BJ (cell line): ENCODE data around the gene DYRK4. TPM values are rescaled to one million over a fixed set of nuclear protein-coding genes. Genes with fewer than 3 reads are reported as not detected.

ENCODE experiments used
- CTCF ChIA-PET: fragments of 350-600 bp; formaldehyde crosslinking; extraction: SDS; loops from one replicate; lab custom pipeline; 2021; ENCODE audit warnings: antibody characterized with exemption, inconsistent platforms; lab: Yijun Ruan, JAX
- POLR2A ChIA-PET: fragments of 300-600 bp; sonication (Branson Sonifier 250); formaldehyde crosslinking; extraction: SDS; loops from one replicate; lab custom pipeline; 2021; ENCODE audit warnings: antibody characterized with exemption; lab: Charles Lee
- DNase-seq: peaks from one replicate; pipeline ENCODE4 v3.0.0-alpha.2; 2011; ENCODE audit warnings: low read depth
- H3K27me3 ChIP-seq: 2 replicates; pipeline ENCODE4 v1.6.0; 2011; ENCODE audit warnings: low read length; ENCODE audit not compliant: control insufficient read depth, insufficient read depth
- H3K36me3 ChIP-seq: 2 replicates; pipeline ENCODE4 v1.5.1; 2011; ENCODE audit warnings: low read length; ENCODE audit not compliant: control insufficient read depth, insufficient read depth
- H3K4me3 ChIP-seq: 2 replicates; pipeline ENCODE4 v1.5.1; 2011; ENCODE audit warnings: low read depth, mild to moderate bottlenecking, control low read depth, low read length
- polyA plus RNA-seq: library from polyadenylated mRNA; depleted of rRNA; stranded (reverse); fragments of >200 nt; gene quantifications from 2 replicates; pipeline ENCODE4 v1.2.3, GENCODE V29; 2011
- TF ChIP-seq, protein P1 (sequence below): IDR thresholded peaks from 2 replicates; pipeline ENCODE4 v1.5.1; 2011; ENCODE audit warnings: low read depth, mild to moderate bottlenecking, control low read depth, inconsistent platforms, low read length, moderate library complexity; ENCODE audit not compliant: insufficient read depth

The DYRK4 gene
- polyA plus RNA-seq, 1 experiment: 77.5 TPM

DNA sequence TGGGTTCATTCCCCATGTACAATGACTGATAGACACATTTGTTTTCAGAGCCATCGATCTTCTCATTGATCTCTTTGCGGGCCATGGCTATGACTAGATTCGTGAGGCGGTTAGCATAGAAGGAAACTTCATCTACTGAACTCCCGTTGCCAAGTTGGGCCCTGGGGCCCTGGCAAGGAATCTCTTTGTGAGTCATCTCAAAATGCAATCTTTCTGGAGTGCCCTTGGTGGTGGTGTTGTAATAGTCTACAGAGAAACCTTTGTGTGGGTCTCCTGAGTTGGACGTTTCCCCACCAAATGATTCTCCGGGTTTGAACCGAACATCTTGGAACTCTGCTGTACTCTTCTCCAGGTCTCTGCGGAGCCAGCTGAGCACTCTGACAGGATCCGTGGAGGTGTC lies 66.4 kb downstream of the DYRK4 start:
- Histone ChIP-seq H3K27me3 (no peaks in the 10 kb centered on the region; the same call in 1 of the 2 replicates), H3K36me3 (no peaks in the 10 kb centered on the region), H3K4me3 (no peak overlapping the region)
- CTCF ChIA-PET: no interaction called here
- no peak for DNase-seq
- POLR2A ChIA-PET: no interaction called here
- TF ChIP-seq, protein P1, sequence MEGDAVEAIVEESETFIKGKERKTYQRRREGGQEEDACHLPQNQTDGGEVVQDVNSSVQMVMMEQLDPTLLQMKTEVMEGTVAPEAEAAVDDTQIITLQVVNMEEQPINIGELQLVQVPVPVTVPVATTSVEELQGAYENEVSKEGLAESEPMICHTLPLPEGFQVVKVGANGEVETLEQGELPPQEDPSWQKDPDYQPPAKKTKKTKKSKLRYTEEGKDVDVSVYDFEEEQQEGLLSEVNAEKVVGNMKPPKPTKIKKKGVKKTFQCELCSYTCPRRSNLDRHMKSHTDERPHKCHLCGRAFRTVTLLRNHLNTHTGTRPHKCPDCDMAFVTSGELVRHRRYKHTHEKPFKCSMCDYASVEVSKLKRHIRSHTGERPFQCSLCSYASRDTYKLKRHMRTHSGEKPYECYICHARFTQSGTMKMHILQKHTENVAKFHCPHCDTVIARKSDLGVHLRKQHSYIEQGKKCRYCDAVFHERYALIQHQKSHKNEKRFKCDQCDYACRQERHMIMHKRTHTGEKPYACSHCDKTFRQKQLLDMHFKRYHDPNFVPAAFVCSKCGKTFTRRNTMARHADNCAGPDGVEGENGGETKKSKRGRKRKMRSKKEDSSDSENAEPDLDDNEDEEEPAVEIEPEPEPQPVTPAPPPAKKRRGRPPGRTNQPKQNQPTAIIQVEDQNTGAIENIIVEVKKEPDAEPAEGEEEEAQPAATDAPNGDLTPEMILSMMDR: no peak

- no peaks in the 10 kb centered on the region for H3K36me3 ChIP-seq
- CTCF ChIA-PET: no interaction called here
- TF ChIP-seq, protein P1: no peak
- no peaks in the 10 kb centered on the region; the same call in 1 of the 2 replicates for H3K27me3 ChIP-seq
- DNase-seq: no peak
- H3K4me3 ChIP-seq: no peak overlapping the region
- POLR2A ChIA-PET: no interaction called here
Measured at GRCh38 chr12:4630262-4630661, 68.3 kb downstream of the DYRK4 start.

DNA sequence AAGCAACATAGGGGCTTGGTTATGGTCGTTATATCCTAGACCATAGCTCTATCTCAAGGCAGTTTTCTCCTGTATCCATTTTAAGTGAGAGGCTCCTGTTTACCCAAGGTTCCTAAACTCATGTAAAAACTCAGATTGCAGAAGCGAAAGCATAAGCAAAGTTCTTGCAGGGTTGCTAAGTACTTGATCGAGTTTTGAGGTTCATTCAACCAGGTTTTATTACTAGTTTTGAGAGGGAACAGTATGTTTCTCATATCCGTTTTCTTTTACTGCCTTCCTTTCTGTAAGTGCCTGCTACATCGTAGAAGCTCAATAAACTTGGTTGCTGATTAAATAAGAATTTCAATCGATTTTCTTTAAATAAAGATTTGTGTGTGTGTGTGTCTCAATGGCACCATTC lies 81.7 kb downstream of the DYRK4 start:
- CTCF ChIA-PET: no interaction called here
- DNase-seq: no peak
- POLR2A ChIA-PET: no interaction called here
- Histone ChIP-seq H3K27me3 (no peaks in the 10 kb centered on the region), H3K36me3 (no peaks in the 10 kb centered on the region), H3K4me3 (no peak overlapping the region)
- TF ChIP-seq, protein P1: no peak

DNA sequence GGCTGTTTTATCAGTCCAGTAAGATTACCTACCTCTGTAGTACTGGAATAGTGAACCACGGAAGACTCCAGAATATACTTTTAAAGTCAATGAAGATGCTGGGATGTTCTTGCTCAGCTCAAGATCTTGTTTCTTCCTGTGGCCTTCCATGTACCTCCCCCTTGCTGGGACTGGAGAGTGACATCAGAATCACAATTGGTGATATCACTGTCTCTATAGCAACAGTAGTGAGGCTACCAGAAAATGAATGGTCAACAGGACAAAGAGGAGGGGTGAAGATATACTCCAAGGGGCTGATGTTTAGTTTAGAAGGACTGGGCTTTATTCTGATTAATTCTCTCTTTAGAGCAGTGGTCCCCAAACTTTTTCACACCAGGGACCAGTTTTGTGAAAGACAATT lies 83.0 kb downstream of the DYRK4 start:
- H3K4me3 ChIP-seq: no peak overlapping the region
- DNase-seq: no peak
- CTCF ChIA-PET: interaction anchor here (1.1 kb wide), 1 partner anchor 10 kb away, joined by 4 read pairs; no protein-coding TSS in a partner anchor
- POLR2A ChIA-PET: no interaction called here
- TF ChIP-seq, protein P1: no peak
- H3K36me3 ChIP-seq: no peaks in the 10 kb centered on the region
- H3K27me3 ChIP-seq: no peaks in the 10 kb centered on the region

DNA sequence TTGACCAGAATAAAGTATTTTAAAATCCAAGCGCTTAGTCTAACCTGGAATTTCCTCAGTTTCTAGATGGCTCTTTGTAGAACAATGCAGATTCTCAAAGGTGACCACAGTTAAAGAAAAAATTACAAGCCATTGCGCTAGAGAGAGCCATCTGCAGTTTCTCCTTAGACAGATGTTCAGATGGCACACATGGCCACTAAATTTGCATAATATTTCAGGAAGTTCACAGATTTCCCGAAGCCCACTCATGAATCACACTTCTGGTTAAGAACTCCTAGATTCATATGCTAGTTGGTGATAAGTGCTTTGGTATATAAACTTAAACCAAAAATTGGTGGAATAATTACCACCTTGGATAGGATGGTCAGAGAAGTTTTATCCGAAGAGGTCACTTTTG lies 86.1 kb downstream of the DYRK4 start:
- POLR2A ChIA-PET: no interaction called here
- no peaks in the 10 kb centered on the region for H3K36me3 ChIP-seq
- CTCF ChIA-PET: no interaction called here

More for the DNA sequence above, 86.1 kb downstream of the DYRK4 start:
- no peak for DNase-seq
- Histone ChIP-seq H3K4me3 (peak overlapping the region; percentile 88), H3K27me3 (no peaks in the 10 kb centered on the region)
- TF ChIP-seq, protein P1: no peak
